Hepatic stellate cell (primary cell): ENCODE results near the gene FNDC3A.
"Not testable (repeated sequence)": the region's sequence is repeated elsewhere in the genome, so short reads cannot be mapped to it uniquely, and the experiment has no call there.

Experiments used
- DNase-seq: peaks from one replicate; pipeline ENCODE4 v3.0.0; 2011; ENCODE audit warnings: low spot score

FNDC3A gene

DNA sequence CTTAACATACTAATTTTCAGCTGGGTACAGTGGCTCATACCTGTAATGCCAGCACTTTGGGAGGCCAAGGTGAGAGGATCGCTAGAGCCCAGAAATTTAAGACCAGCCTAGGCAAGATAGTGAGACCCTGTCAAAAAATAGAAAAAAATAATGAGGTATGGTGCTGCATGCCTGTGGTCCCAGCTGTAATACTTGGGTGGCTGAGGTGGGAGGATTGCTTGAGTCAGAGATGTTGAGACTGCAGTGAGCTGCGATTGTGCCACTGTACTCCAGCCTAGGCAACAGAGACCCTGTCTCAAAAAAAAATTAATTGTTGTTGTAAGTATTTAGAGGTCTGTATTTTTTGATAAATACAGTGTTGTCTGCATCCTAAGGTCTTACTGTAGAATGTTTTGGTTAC, 66.8 kb downstream of the FNDC3A start:
- DNase-seq: no peak

DNA sequence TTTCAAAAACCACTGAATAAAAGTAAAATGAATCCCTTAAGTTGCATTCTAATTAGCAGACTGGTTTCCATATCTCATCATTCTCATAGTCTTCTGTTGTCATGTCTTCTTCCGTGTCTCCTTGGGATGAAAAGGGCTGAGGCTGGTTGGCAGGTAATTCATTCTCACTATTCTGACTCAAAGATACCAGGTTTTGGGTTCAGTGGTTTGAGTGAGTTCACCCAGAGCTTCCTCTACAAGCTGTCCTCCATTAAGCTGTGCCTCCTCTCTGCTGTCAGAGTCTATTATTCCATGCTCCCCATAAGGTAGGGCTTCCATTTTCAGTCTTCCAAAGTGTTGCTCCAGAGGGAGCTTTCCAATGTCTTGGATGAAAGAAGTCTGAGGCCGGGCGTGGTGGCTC, 68.3 kb downstream of the FNDC3A start:
- no peak for DNase-seq

DNA sequence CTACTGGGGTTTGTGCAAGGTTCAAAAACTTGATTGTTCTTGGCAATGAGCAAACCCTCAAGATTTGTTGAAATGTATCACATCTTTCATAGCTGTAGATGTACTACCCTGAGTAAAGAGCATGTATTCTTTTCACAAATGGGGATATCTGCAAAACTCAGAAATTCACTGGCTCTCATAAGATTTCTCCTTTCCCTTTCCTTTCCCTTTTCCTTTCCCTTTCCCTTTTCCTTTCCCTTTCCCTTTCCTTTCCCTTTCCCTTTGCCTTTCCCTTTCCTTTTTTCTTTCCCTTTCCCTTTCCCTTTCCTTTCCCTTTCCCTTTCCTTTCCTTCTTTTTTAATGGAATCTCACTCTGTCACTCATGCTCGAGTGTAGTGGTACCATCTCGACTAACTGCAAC, 69.1 kb downstream of the FNDC3A start:
- DNase-seq: no peak

DNA sequence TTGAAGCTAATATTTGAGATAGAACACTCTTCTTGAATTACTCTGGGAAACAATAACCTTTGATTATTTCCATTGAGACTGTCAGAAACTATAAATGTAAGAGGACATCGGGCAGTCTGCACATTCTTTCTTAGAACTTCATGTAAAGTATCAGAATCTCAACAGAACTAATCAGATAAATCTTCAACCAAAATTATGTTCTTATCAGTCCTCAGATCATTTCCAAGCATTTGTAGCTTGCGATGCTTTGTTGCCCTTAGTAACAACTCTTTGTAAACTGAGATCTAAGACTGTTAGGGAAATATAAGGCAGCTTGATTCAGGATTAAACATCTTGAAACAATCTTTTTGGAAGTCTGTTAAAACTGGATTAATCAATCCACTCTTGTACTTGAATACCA, 70.3 kb downstream of the FNDC3A start:
- no peak for DNase-seq

DNA sequence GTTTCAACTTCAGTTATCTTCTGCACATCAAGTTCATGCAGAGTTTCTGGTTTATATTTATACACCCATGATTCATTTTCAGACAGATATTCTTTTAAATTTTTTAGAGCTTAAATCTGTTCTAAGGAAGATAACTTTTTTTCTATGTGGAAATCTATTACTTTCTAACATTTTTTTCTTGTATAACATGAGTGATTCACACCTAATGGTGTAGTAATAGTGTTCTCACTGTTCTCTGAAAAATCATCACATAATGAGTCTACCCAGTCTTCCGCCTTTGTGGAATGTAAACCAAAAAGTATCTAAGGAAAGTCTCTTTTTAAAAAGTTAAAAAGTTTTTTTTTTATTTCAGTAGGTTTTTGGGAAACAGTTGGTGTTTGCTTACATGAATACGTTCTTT, 70.8 kb downstream of the FNDC3A start:
- DNase-seq: no peak

DNA sequence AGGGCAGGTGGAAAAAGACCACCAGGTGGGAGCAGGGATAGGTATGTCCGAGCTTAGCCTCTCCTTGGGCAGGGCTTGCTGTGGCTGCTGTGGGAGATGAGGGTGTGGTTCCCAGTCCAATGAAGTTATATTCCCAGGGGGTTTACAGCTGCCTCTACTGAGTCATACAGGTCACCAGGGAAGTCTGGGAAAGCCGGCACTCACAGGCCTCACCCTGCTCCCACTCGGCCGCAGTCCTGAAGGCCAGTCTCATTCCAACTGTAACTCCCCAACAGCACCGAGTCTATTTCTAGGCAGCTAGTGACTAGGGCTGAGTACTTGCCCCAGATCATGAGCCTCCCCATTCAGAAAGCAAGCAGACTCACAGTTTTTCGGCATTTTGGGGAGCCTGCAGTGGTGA, 77.1 kb downstream of the FNDC3A start:
- no peak for DNase-seq

DNA sequence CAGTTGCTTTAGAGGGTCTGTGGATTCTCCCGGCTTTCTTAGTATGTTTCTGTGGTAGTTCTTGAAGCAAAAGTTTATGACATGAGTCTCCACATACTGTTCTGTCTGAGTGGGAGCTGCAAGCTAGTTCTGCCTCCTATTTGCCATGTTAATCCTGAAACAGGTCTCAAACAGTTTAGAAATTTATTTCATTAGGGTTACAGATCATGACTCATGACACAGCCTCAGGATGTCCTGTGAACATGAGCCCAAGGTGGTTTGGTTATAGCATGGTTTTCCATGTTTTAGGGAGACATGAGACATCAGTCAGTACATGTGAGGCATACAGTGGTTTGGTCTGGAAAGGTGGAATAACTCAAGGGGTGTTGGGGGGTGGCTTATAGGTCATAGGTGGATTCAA, 77.5 kb downstream of the FNDC3A start:
- DNase-seq: no peak

DNA sequence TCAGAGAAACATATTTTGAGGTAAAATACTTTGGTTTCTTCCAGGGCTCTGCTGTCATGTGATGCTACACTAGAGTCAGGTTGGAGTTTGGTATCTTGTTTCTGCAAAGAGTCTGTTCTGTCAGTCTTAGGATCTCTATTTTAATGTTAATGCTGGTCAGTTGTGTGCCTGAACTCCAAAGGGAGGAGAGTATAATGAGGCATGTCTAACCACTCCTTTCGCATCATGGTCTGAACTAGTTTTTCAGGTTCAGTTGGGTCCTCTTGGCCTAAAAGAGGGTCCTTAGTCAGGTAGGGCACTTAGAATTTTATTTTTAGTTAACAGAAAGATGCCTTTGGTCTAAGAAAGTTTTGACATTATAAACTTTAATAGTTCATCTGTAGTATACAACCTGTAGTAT, 78.2 kb downstream of the FNDC3A start:
- no peak for DNase-seq

DNA sequence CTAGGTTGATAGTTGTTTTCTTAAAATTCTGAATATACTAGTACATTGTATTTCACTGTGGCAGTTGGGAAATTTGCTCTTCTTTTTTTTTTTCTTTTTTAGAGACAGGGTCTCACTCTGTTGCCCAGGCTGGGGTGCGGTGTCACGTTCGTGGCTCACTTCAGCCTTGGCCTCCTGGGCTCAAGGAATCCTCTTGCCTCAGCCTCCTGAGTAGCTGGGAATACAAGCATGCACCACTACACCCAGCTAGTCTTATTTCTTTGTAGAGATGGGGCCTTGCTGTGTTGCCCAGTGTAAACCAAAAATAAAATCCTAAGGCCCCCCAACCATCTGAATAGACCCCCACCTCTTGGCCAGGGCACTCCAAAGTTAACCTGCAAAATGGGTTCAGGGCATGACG, 79.3 kb downstream of the FNDC3A start:
- no peak for DNase-seq

DNA sequence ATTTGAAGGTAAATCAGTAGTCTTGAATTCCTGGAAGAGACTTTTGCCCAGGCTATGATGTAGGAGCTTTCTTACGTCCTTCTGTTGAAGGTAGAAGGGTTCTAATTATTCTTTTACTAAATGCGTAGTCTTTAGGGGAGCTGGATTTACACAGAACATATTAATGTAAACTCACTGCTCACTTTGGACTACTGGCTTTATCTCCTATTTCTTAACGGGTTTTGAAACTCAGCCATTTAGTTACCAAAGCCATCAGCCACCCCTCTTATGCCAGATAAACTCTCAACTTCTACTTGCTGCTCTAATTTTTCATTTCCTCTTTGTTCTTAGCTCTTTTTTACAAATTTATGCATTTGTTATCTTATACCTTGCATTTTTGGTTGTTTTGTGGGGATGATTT, 81.5 kb downstream of the FNDC3A start:
- DNase-seq: no peak

DNA sequence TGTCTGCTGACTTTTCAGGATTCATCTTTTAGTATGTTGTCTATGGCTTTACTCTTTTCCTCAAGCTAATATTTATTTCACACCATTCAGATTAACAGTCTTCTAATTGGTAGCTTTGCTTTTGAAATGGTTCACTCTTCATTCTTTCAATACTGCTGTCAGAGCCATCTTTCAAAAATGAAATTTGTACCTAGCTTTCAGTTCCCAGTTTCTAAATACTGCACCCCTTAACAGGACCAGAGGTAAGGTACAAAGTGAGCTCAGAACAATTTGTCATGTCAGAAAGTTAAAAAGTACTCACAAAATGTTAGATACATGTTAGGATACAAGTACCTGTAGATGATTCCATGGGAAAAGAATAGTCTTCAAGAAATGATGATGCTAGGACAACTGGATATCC, 83.0 kb downstream of the FNDC3A start:
- no peak for DNase-seq

DNA sequence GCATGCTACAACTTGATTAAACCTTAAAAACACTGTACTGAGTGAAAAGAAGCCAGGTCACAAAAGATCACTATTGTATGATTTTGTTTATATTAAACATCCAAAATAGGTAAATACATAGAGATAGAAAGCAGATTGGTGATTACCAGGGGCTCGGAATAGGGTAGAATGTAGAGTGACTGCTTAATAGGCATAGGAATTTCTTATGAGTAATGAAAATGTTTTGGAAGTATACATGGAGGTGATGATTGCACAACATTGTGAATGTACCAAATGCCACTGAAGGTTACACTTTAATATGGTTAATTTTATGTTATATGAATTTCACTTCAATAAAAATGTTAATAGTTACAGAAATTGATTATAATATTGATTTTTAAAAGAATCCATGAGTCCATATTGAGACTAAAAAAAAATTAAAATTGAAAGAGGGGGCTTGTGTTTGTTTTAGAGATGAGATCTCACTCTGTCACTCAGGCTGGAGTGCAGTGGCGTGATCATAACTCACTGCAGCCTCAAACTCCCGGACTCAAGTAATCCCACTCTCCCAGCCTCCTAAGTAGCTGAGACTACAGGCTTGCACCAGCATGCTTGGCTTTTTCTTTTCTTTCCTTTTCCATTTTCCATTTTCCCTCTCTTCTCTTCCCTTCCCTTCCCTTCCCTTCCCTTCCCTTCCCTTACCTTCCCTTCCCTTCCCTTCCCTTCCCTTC, 85.1 kb downstream of the FNDC3A start:
- no peak for DNase-seq

DNA sequence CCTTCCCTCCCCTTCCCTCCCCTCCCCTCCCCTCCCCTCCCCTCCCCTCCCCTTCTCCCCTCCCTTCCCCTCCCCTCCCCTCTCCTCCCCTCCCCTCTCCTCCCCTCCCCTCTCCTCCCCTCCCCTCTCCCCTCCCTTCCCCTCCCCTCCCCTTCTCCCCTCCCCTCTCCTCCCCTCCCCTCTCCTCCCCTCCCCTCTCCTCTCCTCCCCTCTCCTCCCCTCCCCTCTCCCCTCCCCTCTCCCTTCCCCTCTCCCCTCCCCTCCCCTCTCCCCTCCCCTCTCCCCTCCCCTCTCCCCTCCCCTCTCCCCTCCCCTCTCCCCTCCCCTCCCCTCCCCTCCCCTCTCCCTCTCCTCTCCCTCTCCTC, 85.7 kb downstream of the FNDC3A start:
- not testable (repeated sequence) for DNase-seq

DNA sequence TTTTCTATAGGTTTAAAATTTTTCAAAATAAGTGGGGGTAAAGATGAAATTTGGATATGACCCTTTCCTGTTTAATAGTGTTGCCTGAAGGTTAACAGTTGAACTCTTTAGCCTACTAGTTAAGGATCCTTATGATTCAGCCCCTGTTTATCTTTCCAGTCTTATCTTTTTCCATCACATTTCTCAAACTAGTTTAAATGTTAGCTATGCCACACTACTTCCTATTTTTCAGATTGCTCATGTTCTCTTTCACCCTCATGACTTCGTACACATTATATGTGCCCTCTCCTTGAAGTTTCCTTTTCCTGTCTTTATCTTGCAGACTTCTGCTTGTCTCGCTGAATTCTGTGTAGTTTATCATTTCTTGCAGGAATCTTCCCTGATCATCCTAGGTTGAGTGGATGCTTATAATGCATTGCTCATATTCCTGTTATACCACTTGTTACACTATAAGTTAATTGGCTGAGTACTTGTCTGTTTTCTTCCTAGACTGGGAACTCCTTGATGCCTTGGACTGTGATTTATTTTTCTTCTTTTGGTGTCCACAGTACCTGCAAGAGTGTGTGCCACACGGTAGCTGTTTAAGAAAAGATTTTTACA, 86.7 kb downstream of the FNDC3A start:
- no peak for DNase-seq

DNA sequence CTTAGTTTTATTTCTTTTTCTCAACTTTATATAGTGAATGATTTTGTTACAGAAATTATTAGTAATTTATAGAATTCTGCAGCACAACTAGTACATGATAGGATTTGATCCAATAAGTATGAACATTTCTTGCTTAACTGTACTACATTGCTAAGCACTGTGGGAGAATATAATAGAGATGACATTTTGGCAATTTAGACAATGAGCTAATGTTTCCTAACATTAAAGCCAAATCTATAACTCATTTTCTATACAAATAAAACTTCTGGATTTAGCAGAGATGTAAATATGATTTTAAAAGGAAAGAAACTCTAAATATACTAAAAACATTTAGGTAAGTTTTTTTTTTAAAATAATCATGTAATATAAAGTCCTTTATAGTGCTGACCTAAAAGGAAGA, 87.3 kb downstream of the FNDC3A start:
- DNase-seq: no peak

DNA sequence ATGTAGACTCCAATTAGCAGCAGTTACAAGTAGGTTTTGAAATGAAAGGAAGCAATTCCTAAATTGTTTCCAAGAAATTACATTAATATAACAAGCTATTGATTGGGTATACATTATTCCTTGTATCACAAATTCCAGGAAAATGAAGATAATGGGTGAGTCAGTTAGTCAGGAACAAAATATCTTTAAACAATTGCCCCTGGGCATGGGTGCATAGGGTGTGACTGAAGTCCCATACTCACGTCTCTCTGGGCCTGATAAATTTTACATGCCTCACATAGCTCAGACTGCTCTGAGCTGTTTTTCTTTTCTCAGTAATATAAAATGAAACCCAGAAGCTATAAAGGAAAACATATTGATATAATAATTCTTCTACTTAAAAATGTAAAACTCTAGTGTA, 87.8 kb downstream of the FNDC3A start:
- no peak for DNase-seq

DNA sequence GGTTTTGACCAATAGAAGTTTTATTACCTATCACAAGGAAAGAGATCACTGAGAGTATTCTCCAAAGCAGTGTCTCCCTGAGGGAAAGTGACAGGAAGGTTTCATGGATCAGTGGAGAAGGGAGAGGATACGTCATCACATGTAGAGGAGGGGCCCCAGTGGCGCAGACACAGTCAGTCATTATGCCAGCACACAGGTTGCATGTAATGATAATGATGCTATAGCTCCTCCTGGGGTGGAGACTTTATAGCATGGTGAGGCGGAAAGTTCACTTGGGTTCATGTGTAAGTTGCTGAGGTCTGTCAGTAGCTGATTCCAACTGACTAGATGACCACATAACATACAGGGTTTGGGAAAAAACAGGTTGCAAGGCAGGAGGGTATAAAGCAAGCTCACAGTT, 88.8 kb downstream of the FNDC3A start:
- DNase-seq: no peak

DNA sequence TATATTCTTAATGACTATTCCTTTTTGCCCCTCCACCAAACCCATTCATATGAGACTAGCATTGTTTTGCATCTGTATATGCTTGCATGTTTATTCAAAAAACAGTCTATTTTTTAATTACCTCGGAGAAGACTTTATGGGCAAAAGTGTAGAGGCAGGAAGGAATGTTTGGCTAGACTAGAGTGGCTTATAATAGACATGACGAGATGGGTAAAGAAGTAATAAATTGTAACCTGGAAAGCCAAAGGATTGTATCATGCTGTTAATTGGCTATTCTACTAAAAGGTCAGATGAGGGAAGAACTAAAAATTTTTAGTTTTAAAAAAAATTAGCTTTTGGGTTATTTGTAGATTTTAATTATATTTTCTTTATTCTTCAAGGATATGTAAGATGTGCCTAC, 91.1 kb downstream of the FNDC3A start:
- no peak for DNase-seq

DNA sequence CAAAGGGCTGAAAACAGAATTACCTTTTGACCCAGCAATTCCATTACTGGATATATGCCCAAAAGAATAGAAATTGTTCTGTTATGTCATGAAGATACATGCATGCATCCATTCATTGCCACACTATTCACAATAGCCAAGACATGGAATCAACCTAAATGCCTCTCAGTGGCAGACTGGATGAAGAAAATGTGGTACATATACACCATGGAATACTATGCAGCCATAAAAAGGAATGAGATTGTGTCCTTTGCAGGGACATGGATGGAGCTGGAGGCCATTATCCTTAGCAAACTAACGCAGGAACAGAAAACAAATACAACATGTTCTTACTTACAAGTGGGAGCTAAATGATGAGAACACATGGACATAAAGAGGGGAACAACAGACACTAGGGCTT, 92.8 kb downstream of the FNDC3A start:
- DNase-seq: not testable (repeated sequence)

DNA sequence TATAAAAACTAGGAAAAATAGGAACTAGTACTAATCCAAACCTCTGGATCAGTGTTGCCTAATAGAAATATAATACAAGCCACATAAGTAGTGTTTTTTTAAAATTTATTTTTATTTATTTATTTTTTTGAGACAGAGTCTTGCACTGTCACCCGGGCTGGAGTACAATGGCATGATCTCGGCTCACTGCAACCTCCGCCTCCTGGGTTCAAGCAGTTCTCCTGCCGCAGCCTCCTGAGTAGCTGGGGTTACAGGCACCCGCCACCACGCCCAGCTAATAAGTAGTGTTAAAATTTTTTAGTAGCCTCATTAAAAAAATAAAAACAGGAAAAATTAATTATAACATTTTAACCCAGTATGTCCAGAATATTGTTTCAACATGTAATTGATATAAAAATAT, 94.3 kb downstream of the FNDC3A start:
- DNase-seq: not testable (repeated sequence)

DNA sequence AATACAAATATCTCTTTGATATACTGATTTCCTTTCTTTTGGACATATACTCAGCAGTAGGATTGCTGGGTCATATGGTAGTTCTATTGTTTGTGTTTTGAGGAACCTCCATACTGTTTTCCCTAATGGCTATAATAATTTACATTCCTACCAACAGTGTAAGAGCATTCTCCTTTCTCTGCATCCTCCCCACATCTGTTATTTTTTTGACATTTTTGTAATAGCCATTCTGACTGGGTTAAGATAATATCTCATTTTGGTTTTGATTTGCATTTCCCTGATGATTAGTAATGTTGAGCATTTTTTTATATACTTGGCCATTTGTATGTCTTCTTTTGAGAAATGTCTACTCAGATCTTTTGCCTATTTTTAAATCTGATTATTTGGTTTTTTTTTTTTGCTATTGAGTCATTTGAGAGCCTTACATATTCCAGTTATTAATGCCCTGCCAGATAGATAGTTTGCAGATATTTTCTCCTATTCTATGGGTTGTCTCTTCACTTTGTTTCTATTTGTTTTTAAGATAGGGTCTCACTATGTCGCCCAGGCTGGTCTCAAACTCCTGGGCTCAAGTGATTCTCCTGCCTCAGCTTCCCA, 95.7 kb downstream of the FNDC3A start:
- no peak for DNase-seq

DNA sequence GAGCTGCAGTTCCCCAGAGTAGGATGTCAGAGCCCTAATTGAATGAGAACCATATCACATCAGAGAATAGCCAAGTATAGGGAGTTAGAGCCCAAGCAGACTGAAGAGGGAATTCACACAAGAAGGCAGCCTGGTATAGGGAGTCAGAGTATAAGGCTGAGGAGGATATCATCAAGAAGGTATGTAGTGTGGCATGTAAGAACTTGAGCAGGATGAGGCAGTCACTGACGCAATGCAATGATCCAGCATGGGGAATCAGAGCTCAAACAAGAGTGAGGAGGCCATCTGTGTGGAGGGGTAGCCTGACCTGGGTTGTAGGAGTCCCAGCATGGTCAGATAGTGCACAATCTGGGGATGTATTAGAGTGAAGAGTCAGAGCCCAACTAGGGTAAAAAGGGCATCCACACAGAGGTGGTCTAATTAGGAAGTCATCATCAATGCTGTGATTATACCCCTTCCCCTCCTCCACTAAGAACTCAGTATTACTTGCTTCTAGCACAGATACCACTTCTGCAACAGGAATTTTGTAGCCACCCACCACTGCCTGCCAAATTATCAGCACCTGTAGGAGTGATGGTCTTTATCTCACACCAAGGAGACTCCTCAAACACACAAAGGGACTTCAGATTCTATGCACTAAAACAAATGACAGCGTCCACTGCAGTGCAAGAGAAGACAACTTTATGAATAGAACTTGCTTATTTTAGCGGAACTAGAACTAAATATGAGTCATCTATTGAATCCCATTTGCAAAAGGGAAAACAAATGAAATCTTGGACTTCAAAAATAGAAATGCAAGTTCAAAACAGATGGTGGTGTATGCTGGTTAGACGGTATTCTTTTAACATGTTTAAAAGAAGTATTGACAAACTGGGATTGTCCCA, 107.2 kb downstream of the FNDC3A start:
- peak; percentile 34 for DNase-seq

DNA sequence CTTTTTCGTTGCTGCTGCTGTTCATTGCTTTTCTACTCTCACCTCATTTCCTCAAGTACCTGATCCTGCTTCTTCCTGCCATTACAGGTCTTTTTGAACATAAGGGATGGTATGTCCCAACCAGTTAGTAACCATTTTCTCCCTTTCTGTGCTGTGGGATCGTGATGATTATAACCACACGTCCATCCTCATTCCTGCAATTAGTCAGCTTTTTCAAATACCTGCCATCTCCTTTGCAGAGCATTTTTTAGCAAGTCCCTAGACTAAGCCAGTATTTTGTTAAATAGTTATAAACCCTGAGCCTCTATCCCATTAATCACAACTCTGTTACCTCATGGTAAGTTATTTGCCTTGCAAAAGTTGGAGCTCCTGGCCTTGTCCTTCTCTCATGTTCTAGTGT, 109.2 kb downstream of the FNDC3A start:
- DNase-seq: no peak
